ENCODE measurements around the gene TBC1D1.

Gene TBC1D1

GRCh38 chr4:38095691-38096090, 204.8 kb downstream of the TBC1D1 start:
- DNase-seq (ENCODE audit: extremely low read depth in 1 of 2, low read depth in 1 of 2) = no peak

GRCh38 chr4:38097818-38098217, 206.9 kb downstream of the TBC1D1 start:
- no peak for DNase-seq (ENCODE audit: extremely low read depth in 1 of 2, low read depth in 1 of 2)

- DNase-seq (ENCODE audit: extremely low read depth in 1 of 2, low read depth in 1 of 2) = no peak
Observed at GRCh38 chr4:38099020-38099600, 208.2 kb downstream of the TBC1D1 start.

GRCh38 chr4:38099908-38100407, 209.1 kb downstream of the TBC1D1 start:
- no peak for DNase-seq (ENCODE audit: extremely low read depth in 1 of 2, low read depth in 1 of 2)

- no peak for DNase-seq (ENCODE audit: extremely low read depth in 1 of 2, low read depth in 1 of 2)
Observed at GRCh38 chr4:38100474-38101255, 209.8 kb downstream of the TBC1D1 start.

- no peak for DNase-seq (ENCODE audit: extremely low read depth in 1 of 2, low read depth in 1 of 2)
Observed at GRCh38 chr4:38101563-38101962, 210.7 kb downstream of the TBC1D1 start.

- no peak for DNase-seq (ENCODE audit: extremely low read depth in 1 of 2, low read depth in 1 of 2)
Observed at GRCh38 chr4:38102957-38103588, 212.2 kb downstream of the TBC1D1 start.

- no peak for DNase-seq (ENCODE audit: extremely low read depth in 1 of 2, low read depth in 1 of 2)
Observed at GRCh38 chr4:38105475-38106220, 214.8 kb downstream of the TBC1D1 start.

GRCh38 chr4:38106311-38106710, 215.4 kb downstream of the TBC1D1 start:
- DNase-seq (ENCODE audit: extremely low read depth in 1 of 2, low read depth in 1 of 2) = no peak

- DNase-seq (ENCODE audit: extremely low read depth in 1 of 2, low read depth in 1 of 2) = no peak
Observed at GRCh38 chr4:38106886-38107514, 216.1 kb downstream of the TBC1D1 start.

- no peak for DNase-seq (ENCODE audit: extremely low read depth in 1 of 2, low read depth in 1 of 2)
Observed at GRCh38 chr4:38107818-38108217, 216.9 kb downstream of the TBC1D1 start.

- DNase-seq (ENCODE audit: extremely low read depth in 1 of 2, low read depth in 1 of 2) = no peak
Observed at GRCh38 chr4:38109370-38109769, 218.5 kb downstream of the TBC1D1 start.

- DNase-seq (ENCODE audit: extremely low read depth in 1 of 2, low read depth in 1 of 2) = no peak
Observed at GRCh38 chr4:38109896-38110295, 219.0 kb downstream of the TBC1D1 start.

- no peak for DNase-seq (ENCODE audit: extremely low read depth in 1 of 2, low read depth in 1 of 2)
Observed at GRCh38 chr4:38111024-38111423, 220.1 kb downstream of the TBC1D1 start.

GRCh38 chr4:38111717-38112116, 220.8 kb downstream of the TBC1D1 start:
- no peak for DNase-seq (ENCODE audit: extremely low read depth in 1 of 2, low read depth in 1 of 2)

- no peak for DNase-seq (ENCODE audit: extremely low read depth in 1 of 2, low read depth in 1 of 2)
Observed at GRCh38 chr4:38113132-38113531, 222.2 kb downstream of the TBC1D1 start.

- no peak for DNase-seq (ENCODE audit: extremely low read depth in 1 of 2, low read depth in 1 of 2)
Observed at GRCh38 chr4:38113551-38113950, 222.7 kb downstream of the TBC1D1 start.

GRCh38 chr4:38114386-38115150, 223.7 kb downstream of the TBC1D1 start:
- no peak for DNase-seq (ENCODE audit: extremely low read depth in 1 of 2, low read depth in 1 of 2)

- no peak for DNase-seq (ENCODE audit: extremely low read depth in 1 of 2, low read depth in 1 of 2)
Observed at GRCh38 chr4:38115601-38116000, 224.7 kb downstream of the TBC1D1 start.

GRCh38 chr4:38117591-38117990, 226.7 kb downstream of the TBC1D1 start:
- DNase-seq (ENCODE audit: extremely low read depth in 1 of 2, low read depth in 1 of 2) = no peak
